ENCODE data around the gene SEC16B.

SEC16B gene

DNA sequence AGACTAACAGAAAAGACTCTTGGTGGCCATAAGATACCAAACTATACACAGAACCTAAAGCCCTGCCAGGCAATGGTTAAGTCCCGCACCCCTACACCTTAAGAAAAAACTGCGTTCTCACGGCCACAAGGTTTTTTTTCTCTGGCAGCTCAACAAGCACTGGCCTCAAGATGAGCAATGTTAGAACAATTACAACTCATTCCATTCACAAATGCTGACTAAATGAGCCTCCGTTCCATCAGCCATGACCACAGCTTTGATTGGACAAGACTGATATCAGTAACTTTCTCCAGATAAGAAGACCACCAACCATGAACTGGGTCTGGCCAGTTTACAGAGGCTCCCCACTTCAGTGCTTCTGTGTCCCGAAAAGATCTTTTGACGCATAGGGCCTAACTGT lies 31.9 kb downstream of the SEC16B start:
- no peak for DNase-seq (ENCODE audit: low spot score)

DNA sequence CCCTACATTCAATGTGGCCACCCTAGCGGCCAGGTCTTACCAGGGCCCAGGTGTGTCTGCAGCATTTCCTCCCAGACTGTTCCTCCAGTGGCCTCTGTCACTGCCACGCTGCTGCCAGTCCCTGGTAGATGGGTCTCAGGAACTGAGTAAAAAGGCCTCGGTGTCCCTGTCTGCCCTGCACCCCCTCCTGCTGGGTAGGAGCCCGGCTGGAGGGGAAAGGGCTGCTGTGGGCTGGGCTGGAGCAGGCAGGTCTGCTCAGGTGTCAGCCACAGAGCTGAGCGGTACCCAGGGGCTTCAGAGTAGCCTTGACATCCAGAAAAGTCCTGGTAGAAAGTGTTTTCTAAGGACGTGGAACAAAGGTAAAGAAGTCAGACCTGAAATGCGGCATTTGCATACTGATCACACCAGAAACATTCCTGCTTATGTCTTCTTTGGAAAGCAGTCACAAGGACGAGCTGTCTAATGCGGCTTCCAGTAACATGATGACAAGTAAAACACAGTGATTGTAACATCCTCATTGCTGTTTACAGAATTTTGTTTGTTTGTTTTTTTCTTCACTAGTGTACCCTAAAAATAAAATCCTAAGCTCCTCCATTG lies 32.6 kb downstream of the SEC16B start:
- DNase-seq (ENCODE audit: low spot score), result no peak

DNA sequence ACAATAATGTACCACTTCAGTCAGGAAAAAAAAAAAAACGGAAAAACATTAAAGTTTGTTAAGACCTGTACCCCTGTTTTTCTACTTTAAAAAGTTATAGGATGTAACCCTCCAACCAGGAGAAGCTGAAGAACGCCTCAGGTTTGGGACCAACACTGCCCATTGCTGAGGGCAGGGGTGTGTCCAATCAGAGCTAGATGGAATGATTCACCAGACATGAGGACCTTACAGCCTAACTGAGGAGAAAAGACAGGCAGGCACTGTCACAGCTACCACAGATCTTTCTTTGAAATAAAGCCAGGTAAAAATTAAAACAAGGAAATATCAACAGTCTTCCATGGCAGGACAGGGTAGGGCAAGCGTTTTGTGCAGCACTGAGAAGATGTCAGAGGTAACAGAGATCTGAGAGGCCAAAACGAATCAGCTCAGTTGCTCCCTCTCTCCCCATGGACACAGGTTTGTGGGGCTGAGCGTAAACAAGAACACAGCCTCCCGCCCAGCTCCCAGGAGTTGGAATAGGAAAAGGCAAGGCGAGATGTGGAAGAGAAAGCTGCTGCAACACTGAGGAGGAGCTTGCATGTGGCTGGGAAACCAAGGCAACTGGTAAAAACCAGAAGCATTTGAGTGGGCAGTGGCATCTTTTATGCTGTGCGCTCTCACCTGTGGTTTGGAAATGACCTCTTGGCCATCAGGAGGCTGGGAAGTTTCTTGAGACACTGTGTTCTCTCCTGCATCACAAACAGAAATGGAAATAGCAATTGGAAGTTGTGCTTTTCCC lies 34.0 kb downstream of the SEC16B start:
- no peak for DNase-seq (ENCODE audit: low spot score)

DNA sequence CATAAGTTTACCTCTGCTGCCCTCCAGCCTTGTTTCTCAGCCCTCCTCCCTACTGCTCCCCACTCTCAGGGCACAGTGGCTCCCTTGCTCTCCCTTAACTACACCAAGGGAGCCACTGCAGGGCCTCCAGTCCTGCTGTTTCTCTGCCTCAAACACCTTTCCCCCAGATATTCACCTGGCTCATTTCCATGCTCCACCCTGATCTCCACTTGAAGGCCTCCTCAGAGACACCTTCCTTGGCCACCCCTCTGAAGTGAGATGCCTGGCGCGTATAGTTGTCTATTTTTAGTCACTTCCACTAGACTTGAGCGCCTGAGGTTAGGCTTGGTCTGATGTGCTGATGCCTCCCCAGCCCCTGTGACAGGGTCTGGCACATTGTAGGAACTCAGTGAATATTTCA lies 34.9 kb downstream of the SEC16B start:
- DNase-seq (ENCODE audit: low spot score), result no peak

- DNase-seq (ENCODE audit: low spot score), result no peak
Observed at GRCh38 chr1:177934461-177934860, 35.4 kb downstream of the SEC16B start.

DNA sequence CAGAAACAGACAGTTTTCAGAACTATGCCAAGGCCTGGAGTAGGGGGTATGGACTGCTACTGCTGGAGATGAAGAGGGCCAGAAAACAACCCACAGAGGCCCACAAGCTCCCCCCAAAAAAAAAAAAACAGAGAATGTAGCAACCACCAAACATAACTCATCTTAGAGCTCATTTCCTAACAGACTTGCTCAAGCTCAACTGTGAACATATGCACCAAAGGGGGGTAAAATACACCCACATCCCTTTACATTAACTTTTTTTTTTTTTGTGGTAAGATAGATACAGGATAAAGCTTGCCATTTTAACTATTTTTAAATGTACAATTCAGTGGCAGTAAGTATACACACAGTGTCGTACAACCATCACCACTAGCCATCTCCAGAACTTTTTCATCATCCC lies 36.0 kb downstream of the SEC16B start:
- DNase-seq (ENCODE audit: low spot score), result no peak

- DNase-seq (ENCODE audit: low spot score), result no peak
Observed at GRCh38 chr1:177932123-177932522, 37.7 kb downstream of the SEC16B start.

DNA sequence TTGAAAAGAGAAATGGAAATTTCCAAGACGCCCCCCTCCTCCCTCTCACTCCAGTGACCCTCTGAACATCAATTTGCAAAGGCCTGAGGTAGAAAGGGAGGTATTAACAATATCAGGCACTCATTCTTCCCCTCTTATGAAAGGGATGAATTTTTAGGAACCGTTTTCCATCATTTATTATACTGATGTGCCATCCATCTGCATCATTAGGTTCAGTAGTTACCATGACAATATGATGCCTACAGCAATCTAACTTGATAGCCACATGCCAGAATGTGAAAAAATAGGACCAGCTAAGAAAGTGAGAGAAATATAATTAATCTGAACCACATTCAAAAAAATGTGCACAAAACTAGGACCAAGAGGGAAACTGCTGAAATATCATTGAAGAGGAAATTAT lies 40.9 kb downstream of the SEC16B start:
- no peak for DNase-seq (ENCODE audit: low spot score)

- DNase-seq (ENCODE audit: low spot score), result no peak
Observed at GRCh38 chr1:177928194-177928593, 41.7 kb downstream of the SEC16B start.

- no peak for DNase-seq (ENCODE audit: low spot score)
Observed at GRCh38 chr1:177927021-177927596, 42.7 kb downstream of the SEC16B start.

DNA sequence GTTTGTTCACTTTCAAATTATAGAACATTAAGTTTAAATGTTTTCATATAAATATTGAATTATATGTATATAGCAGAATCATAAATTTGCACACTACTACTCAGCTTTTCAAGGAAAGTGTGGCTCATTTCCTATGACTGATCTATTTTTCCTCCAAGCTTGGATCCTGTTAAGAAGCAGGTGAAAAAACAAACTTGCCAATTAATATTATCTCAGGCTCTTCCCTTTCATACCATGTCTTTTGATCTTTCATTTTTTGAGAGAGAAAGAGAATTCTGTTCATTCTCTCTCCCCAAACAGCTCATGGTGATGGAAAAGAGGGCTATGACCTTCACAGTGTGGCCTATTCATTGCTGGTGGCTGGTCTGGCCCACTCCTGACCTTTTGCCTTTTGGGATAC lies 43.7 kb downstream of the SEC16B start:
- DNase-seq (ENCODE audit: low spot score), result no peak

DNA sequence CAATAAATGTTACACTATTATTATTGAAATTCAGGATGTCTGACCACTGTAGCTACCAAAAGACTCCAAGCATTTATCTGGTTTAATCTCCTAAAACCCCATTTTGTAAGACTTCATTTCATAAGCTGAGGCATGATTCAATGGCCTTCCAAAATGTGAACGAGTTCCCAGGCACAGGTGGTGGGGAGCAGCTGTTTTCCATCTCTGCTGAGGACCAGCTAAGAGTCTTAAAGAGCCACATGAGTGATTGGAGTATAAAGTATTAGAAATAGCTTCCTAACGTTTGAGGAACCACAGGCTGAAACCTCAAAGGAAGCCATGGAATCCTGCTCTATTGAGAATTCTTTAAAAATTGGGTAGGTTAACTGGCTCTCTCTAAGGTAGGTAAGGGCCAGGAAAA lies 44.9 kb downstream of the SEC16B start:
- no peak for DNase-seq (ENCODE audit: low spot score)

DNA sequence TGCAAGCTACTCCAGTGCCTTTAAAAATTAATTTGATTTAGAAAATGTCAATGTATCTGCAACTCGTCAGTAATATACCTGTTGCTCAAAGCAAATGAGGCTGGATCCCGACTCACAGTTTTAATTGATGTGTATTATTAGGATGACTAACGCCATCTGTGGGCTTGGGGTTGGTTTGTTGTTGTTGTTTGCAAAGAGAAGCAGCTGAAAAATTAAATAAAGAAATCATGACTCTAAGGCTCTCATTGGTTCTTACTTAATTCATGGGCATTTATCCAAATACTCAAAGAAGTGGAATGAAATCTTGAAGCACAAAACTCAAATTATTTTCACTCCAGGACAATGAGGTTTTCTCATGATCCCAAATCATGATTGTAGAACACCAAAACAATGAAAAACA lies 46.4 kb downstream of the SEC16B start:
- no peak for DNase-seq (ENCODE audit: low spot score)

GRCh38 chr1:177922209-177922608 lies 47.6 kb downstream of the SEC16B start:
- DNase-seq (ENCODE audit: low spot score), result no peak

DNA sequence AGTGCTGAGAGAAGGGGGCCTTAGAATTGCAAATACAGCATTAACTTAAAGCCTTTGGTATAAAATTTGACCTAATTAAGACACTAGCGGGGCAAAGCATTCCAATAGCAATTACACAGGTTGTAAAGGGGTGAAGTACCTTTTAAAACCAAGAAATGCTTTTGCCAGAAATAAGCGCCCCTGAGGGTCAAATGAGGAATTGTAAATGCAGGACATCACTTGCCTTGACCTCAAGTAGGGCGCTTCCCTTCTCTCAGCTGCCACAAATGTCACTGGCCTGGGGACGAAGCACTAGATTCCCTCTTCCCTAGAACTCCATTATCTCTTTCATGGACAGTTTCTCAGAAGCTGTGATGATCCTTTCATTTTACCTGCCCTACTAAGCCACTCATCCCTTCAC lies 48.3 kb downstream of the SEC16B start:
- no peak for DNase-seq (ENCODE audit: low spot score)

DNA sequence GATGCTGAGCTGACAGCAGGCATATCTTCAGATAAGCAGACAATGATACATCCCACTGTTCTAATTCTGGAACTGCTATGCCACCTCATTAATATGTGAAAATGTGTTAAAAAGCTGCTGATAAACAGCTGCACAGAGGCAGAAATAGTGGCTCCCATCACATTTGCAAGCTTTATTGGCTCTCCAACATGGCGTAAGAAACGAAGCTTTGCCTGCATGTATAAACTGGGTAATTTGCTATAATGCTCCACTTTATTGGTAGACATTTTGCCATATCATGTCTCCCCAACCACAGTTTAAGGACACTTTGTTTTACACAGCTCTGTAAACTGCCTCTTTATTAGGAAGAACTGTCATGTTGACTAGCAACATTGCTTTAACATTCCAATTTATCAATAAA lies 49.8 kb downstream of the SEC16B start:
- no peak for DNase-seq (ENCODE audit: low spot score)

- no peak for DNase-seq (ENCODE audit: low spot score)
Observed at GRCh38 chr1:177915641-177916040, 54.2 kb downstream of the SEC16B start.

DNA sequence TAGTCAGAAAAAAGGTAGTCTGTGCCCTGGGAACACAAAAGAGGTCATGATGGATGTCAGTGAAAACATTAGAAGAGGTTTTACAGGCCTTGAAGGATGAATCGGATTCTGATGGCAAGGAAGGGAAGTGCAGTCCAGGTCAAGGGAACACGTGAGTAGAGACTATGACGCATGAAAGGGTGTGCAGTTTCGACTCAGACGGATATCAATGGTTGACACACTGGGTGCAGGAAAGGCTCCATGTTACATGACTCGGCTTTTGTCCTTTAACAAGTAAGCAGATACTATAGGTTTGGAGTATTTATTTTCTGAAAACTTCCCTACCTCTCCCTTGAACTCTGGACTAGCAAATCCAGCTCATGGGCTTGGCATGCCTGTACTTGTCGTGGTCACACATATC lies 55.3 kb downstream of the SEC16B start:
- no peak for DNase-seq (ENCODE audit: low spot score)

DNA sequence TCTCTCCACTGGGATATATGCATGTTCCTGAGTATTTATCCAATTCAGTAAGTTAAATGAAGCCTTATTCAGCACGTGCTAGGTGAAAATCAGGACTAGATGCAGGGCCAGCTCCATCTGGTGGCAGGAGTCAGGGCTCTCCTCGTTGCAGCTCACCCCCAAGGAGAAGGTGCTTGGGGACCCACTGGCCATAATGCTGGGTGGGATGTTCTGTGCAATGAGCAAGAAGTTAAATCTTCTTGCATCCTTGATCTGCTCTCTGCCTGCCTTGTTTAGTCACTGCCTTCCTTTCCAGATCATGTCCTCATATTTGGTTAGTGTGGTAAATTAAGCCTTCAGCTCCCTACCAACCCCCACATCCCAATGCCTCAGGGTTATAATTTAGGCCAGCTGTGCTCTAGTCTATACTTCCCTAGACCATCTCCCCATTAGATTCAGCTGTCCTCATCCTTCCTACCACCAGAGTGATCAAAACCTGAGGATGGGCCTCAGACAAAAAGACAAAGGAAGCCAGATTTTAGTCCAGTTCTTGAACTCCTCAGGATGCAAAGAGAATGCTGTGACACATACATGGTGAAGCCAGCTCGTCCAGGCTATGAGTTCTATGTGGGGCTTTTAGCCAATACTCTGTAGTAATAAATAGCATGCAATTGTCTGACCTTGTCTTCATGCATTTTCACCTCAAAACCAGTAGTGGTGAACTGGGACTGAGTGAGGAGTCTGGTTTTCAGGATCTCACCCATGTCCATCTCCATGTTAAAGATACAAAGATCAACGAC lies 55.9 kb downstream of the SEC16B start:
- no peak for DNase-seq (ENCODE audit: low spot score)

DNA sequence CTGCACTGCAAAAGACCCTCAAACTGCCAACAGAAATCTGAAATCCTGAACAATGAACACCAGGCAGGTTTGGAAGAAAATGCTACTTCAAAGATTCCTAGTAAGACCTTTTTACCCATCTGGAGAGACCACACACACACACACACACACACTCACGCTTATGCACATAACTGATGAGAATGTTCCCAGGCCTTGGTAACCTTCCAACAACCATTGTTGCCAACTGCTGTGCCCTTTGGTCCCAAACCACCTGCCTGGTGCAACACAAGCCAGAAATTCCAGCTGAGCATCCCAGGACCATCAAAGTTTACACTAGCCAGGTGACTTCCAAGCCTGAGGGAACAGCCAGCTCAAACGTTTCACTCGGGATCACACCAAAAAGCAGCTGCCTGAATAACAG lies 56.9 kb downstream of the SEC16B start:
- DNase-seq (ENCODE audit: low spot score), result no peak

DNA sequence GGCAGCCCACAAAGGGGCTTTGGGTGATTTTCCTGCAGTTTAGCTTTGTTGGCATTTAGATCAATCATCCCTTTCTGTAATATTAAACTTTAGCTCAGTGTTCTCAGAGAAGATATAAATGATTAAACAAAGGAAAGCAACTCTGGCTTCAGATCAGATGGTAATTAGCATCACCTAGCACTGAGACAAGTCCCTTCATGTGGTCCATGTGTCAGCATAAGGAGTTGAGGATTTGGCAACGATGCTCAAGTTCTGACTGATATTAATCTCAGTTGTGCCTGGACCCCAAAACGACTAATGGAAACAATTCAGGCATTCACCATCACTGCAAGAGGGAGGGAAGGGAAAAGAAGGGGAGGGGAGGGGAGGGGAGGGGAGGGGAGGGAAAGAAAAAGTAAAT lies 60.4 kb downstream of the SEC16B start:
- no peak for DNase-seq (ENCODE audit: low spot score)

- no peak for DNase-seq (ENCODE audit: low spot score)
Observed at GRCh38 chr1:177907000-177907399, 62.9 kb downstream of the SEC16B start.

DNA sequence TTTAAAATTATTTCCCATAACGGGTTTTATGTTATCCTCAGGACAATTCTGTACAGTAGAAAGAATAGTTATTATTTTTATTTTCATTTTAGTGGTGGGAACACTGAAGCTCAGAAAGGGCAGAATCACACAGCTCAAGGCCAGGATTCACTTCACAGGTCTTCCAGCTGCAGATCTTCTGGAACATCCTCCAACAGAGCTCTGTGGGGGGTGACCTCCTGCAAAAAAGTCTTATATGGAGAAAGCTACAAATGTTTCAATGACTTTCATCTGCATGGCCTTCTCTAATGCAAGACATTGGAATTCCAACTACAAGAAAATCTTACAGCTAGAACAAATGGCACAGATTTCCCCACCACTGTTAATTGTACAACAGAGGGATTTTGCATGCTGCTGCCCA lies 64.2 kb downstream of the SEC16B start:
- DNase-seq (ENCODE audit: low spot score), result no peak
